ENCODE results near the gene ADK.
"Not testable (repeated sequence)": the region's sequence is repeated elsewhere in the genome, so short reads cannot be mapped to it uniquely, and the experiment has no call there.

The ADK gene

DNA sequence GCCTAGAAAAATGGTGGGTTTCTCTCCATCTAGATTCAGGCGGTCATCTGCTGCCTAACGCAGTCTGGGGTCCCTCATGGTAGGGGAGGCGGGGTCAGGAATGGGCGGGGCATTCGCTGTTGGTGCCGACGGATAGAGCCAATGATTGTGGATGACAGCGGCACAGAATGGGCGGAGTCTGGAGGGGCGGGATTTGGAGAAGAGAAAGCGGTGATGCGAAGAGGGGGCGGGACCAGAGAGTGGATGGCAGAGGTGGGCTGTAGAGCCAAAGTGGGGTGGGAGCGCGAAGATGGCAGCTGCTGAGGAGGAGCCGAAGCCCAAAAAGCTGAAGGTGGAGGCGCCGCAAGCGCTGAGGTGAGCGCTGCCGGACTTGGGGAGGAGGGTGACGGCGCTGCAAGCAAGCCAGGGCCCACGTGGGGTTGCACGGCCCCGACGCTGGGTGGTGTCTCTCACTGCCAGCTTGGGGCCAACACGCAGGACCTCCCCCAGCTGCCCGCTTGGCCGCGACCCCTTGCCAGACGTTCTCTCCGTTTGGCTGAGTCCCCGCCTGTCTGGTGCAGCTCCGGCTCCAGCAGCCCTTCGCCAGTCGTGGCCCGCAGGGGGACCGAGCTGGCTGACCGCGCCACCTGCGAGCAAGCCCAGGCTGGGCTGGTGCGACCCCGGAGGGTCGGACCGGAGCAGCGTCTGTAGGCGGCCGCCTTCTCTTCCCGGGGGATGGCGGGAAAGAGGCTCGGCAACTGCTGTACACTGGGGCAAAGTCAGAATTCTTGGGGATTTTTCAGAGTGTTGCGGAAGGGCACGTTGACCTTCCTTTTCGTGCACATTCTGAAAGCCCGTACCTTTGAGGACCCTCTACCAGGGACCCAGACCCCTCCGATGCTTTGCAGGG, at the start of gene ADK:
Gene ADK, plus strand, starts transcription at position 232 of the 889 bp plus-strand sequence. Its CDS starts 58 bp downstream, at position 290.
- DNase-seq: peak; percentile 90 to 93

GRCh38 chr10:74103560-74104258, 47.3 kb upstream of the ADK start:
- DNase-seq: no peak

GRCh38 chr10:74104480-74104879, 46.5 kb upstream of the ADK start:
- DNase-seq: no peak

- no peak for DNase-seq
These were observed 46.0 kb upstream of the ADK start for GRCh38 chr10:74104996-74105395.

DNA sequence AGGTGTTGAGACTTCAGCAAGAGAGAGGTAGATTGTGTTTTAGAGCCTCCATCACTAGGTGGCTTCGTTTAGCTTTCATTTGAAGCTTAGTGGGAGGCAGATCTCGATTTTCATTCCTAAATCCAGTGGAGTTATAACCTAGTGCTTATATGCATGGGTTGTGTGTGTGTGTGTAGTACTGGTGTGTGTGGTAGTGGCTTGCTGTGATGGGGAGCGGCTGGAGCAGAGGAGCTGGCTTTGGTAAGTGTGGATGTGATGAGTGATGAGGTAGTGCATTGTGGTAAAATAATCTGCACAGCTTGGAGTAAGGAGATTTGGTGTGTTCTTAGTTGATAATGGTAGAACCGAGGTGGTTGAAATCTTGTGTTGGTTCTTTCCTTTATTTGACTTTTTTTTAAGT, 43.6 kb upstream of the ADK start:
- DNase-seq: no peak

DNA sequence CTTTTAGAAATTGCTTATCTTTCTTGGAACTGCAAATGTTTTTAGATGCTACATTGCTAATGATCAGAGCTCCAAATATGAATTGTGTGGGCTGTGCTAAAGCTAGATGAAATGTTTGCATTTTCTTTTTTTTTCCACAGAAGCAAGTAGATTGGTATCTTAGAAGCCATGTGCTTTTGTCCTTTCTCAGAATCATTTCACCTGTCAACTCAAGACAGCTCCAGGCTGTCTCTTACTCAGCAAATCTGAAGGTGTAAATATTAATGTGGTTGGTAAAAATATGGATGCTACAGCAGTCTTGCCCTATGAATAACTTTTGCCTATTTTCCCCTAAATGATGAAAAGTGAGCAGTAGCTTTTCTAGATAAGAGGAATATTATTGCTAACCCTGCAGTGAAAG, 41.6 kb upstream of the ADK start:
- no peak for DNase-seq

DNA sequence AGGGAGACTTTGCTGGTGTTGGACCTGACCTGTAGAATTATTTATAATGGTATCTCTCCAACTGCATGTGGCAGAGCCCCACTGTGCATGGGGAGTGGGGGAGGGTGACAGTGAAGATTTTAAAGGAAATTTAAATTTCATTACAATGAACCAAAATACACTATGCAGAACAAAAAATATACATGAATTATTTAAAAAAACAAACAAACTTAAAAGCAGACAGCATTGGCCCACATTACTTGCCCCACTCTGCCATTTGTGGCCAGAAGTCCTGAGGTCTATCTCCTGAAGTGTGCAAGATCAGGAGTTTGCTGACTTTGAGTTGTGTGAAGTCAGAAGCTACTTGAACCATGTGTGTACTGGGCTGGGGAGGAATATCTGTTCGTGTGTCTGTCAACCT, 40.9 kb upstream of the ADK start:
- no peak for DNase-seq

GRCh38 chr10:74111799-74112198, 39.2 kb upstream of the ADK start:
- no peak for DNase-seq

DNA sequence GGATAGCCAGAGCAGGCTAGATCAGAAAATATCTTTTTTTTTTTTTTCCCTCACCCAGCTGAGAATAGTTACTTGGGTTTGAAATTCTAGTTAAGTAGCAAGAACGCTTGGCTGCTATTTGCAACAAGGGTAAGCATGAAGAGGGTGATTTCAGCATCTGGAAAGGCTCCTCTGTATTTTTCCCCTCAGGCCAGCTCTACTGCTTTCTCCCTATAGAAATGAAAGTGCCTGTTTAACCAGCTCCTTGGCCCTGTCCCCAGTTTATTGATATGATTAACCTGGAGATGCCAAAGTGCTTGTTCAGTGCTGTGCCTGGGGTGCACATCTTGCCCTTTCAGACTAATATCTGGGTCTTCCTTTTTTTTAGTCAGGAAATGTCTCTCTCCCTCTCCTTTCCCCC, 37.5 kb upstream of the ADK start:
- no peak for DNase-seq

DNA sequence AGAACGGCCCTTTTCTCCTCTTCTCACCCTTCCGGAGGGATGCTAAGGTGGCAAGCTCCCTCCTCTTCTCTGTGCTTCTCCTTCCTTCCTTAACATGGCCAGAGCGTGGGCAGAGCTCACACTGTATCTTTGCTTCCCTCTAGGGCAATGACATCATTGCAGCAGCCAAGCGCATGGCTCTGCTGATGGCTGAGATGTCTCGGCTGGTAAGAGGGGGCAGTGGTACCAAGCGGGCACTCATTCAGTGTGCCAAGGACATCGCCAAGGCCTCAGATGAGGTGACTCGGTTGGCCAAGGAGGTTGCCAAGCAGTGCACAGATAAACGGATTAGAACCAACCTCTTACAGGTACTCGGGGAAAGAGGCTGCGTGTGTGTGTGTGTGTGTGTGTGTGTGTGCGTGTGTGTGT, 37.0 kb upstream of the ADK start:
- no peak for DNase-seq

DNA sequence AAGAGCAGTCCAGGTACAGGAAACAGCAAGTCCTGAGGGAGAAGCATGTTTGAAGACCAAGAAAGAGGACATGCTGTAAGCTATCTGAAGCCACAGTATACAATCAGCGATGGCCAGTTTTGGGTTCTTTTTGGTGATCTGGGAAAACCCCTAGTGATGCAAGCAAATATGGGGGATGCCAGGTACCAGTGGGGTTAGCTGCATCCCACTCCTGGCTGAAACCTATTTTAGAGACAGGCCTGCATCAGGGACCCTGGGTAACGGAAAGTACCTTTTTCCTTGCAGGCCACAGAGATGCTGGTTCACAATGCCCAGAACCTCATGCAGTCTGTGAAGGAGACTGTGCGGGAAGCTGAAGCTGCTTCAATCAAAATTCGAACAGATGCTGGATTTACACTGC, 33.3 kb upstream of the ADK start:
- DNase-seq: no peak

DNA sequence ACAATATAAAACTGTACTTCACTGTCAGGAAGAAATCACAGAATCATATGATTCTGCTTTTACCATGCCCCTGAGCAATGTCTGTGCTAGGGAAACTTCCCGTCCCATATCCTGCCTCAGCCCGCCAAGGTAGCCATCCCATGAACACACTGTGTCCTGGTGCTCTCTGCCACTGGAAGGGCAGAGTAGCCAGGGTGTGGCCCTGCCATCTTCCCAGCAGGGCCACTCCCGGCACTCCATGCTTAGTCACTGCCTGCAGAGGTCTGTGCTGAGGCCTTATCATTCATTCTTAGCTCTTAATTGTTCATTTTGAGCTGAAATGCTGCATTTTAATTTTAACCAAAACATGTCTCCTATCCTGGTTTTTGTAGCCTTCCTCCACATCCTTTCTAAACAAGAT, 32.2 kb upstream of the ADK start:
- DNase-seq: no peak

- DNase-seq: no peak
These were observed 30.1 kb upstream of the ADK start for GRCh38 chr10:74120911-74121310.

DNA sequence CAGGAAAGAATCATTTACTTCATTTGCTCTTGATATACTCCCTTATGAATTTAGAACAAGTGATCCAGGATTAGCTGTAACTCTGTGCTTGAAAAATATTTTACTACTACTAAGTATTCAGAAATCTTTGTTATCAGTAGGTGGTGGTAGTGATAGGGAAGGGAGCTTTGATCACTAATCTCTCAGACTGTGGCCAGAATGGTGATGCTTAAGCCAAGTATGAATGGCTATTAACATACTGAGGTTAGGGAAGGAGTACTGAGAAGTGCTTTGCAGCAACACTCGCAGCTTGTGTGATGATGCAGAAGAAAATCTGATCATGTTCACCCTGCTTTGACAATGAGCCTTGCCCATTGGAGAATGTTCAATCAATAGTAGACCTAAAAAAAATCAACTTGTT, 29.7 kb upstream of the ADK start:
- no peak for DNase-seq

- DNase-seq: no peak
These were observed 29.0 kb upstream of the ADK start for GRCh38 chr10:74122060-74122459.

DNA sequence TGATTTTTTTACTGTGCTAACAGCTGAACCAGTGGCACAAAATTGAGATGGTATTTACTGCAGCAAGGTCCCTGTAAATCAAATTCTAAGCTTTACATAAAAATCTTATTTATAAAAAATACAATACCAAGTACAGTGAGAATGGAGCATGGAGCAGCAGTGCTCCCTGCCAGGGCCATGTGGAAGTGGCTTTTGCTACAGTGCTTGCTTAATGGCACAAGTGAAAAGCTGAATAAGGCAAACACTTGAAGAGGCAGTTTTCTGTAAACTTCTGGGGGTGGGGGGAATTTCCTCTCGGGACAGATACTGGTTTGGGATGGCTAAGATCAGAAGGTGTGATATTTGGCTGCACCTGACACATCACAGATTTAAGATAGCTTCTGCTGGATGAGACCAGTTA, 27.9 kb upstream of the ADK start:
- DNase-seq: no peak

DNA sequence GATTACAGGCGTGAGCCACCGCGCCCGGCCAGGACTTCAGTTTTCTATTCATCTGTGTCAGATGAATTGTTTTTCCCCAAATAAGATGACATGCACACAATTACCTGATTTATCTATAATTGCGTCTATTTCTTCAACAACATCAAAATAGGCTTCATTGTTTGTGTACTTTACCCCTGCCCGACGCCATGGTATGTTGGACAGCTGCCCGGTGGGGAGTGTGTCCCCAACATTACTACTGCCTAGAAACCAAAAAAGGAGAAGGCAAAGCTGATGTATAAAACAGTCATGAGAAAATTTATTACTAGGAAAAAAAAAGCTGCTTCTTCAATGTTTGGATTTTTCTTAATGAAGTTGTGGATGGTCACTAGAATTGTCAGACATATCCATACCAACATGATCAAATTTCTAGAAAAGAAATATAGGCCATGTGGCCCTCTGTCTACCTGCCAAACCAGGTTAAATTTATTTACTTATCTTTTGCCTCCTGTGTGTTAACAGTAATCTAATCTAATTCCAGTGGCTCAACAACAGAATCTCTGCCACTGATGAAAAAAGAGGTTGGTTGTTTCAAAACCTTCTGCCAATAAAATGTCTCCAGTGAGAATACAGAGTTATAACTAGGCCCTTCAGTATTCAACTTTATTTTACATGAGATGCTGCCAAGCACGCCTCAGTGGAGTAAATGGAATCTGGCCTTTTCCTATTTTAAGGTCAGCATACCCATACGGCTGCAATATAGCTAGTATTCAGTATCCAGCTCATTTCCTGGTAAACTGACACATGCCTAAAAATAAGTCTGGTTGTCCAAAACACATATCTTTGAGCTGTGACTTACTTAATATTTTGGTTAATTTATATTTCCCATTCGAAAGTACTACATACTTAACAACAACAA, 16.8 kb upstream of the ADK start:
- DNase-seq: no peak

GRCh38 chr10:74135452-74135851, 15.6 kb upstream of the ADK start:
- no peak for DNase-seq

DNA sequence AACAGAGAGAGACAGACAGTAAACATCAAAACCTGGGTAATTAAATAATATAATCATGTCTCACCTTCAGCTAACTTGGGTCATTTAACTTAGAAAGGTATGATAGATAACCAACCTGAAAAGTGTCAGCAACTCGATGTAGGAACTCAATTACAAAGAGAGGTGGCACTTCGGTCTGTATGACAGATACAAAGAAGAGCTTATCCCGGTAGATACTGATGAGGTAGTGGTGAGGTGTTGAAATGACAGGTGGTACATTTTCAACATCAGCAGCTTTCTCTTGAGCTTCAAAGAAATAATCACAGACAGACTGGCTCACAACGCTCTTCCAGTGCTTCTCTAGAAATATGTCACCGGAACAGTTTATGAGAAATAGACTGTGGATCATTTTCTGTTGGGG, 13.0 kb upstream of the ADK start:
- no peak for DNase-seq

GRCh38 chr10:74138596-74138995, 12.4 kb upstream of the ADK start:
- DNase-seq: not testable (repeated sequence)

- no peak for DNase-seq
These were observed 11.0 kb upstream of the ADK start for GRCh38 chr10:74139981-74140380.

- no peak for DNase-seq
These were observed 10.5 kb upstream of the ADK start for GRCh38 chr10:74140553-74140952.

DNA sequence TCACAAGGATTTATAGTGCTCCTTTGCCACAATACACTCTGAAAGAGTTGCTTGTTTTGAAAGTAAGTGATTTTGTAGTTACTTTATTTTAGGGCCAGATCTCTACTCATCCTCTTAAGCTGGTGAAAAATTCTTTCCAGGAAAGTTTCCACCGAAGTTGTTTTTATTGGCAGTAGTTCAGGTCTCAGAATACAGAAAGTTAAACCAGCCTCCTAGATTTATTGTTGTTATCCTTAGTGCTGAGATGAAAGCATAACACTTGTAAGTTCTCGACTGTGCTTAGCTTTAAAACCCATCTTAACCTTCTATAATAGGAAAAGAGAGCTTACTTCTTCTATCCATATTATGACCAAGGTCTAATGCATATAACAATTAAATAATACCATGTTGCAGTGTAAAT, 5.9 kb upstream of the ADK start:
- no peak for DNase-seq

All from NCI-H187 (cell line).